Epidermal melanocyte (primary cell): ENCODE measurements around the gene DSCAML1.

ENCODE experiments used
- DNase-seq: peaks from one replicate; pipeline ENCODE4 v3.0.0; 2011; ENCODE audit warnings: low spot score; ENCODE audit not compliant: insufficient read length

Gene DSCAML1

GRCh38 chr11:117641008-117641915, 155.8 kb downstream of the DSCAML1 start:
- no peak for DNase-seq

GRCh38 chr11:117640041-117640440, 157.0 kb downstream of the DSCAML1 start:
- DNase-seq: no peak

- DNase-seq: no peak
Measured at GRCh38 chr11:117639601-117640000, 157.4 kb downstream of the DSCAML1 start.

- no peak for DNase-seq
Measured at GRCh38 chr11:117638911-117639543, 158.0 kb downstream of the DSCAML1 start.

GRCh38 chr11:117634756-117635603, 162.0 kb downstream of the DSCAML1 start:
- no peak for DNase-seq

- DNase-seq: no peak
Measured at GRCh38 chr11:117633976-117634755, 162.8 kb downstream of the DSCAML1 start.

GRCh38 chr11:117633186-117633754, 163.7 kb downstream of the DSCAML1 start:
- no peak for DNase-seq

GRCh38 chr11:117632306-117632705, 164.7 kb downstream of the DSCAML1 start:
- no peak for DNase-seq

- no peak for DNase-seq
Measured at GRCh38 chr11:117631336-117632140, 165.5 kb downstream of the DSCAML1 start.

GRCh38 chr11:117629891-117630538, 167.0 kb downstream of the DSCAML1 start:
- DNase-seq: no peak

GRCh38 chr11:117629146-117629545, 167.9 kb downstream of the DSCAML1 start:
- DNase-seq: no peak

GRCh38 chr11:117627259-117627658, 169.8 kb downstream of the DSCAML1 start:
- no peak for DNase-seq

GRCh38 chr11:117626576-117626975, 170.4 kb downstream of the DSCAML1 start:
- no peak for DNase-seq

GRCh38 chr11:117625237-117625636, 171.8 kb downstream of the DSCAML1 start:
- no peak for DNase-seq

GRCh38 chr11:117623831-117624271, 173.2 kb downstream of the DSCAML1 start:
- no peak for DNase-seq

GRCh38 chr11:117621226-117621625, 175.8 kb downstream of the DSCAML1 start:
- DNase-seq: no peak

- no peak for DNase-seq
Measured at GRCh38 chr11:117620659-117621058, 176.4 kb downstream of the DSCAML1 start.

- no peak for DNase-seq
Measured at GRCh38 chr11:117620086-117620485, 176.9 kb downstream of the DSCAML1 start.

- no peak for DNase-seq
Measured at GRCh38 chr11:117619661-117620060, 177.4 kb downstream of the DSCAML1 start.
